Measurements from ENCODE around the gene SLC10A6. TPM values are rescaled to one million over a fixed set of nuclear protein-coding genes. Genes with fewer than 3 reads are reported as not detected.

The SLC10A6 gene
- total and polyA plus RNA-seq, 10 of the 15 experiments (the other 5 are each of a cell fraction or from before 2014, with no cell fraction given): 0.05 TPM; not detected in 9

GRCh38 chr4:86846921-86847320 is 2.3 kb downstream of the SLC10A6 start (continued):
- TF ChIP-seq SREBF2 (IDR thresholded peaks at IDR 0.05; ENCODE audit: low read length) (no peak), E4F1 (IDR thresholded peaks at IDR 0.05; ENCODE audit: borderline replicate concordance, partially characterized antibody) (no peak), SUZ12 (IDR thresholded peaks at IDR 0.05; ENCODE audit: unreplicated experiment) (no peak), RFX5 (IDR thresholded peaks at IDR 0.05; ENCODE audit: low read depth, low read length) (no peak), BCLAF1 (IDR thresholded peaks at IDR 0.05) (no peak), KAT2A (conservative IDR thresholded peaks at IDR 0.05; ENCODE audit: control insufficient read depth, low read depth, low read length) (no peak)

GRCh38 chr4:86845593-86845992 is 3.6 kb downstream of the SLC10A6 start:
- CTCF ChIA-PET: interaction anchor here (1.1 to 1.4 kb wide), 2 partner anchors 48 to 349 kb away, joined by 3 to 4 read pairs; no protein-coding TSS in a partner anchor
- H3K27ac ChIP-seq (ENCODE audit: control insufficient read depth, insufficient read depth): no peak overlapping the region
- no peak overlapping the region for H3K4me2 ChIP-seq (ENCODE audit: control insufficient read depth, insufficient read depth)
- H3K4me3 ChIP-seq: no peak overlapping the region
- TF ChIP-seq CHD2 (IDR thresholded peaks at IDR 0.05; ENCODE audit: borderline replicate concordance, low read depth, low read length) (no peak), NRF1 (conservative IDR thresholded peaks at IDR 0.05; ENCODE audit: low read depth, low read length) (no peak), SKIL (IDR thresholded peaks at IDR 0.05; ENCODE audit: low read depth, poor library complexity, severe bottlenecking) (no peak)
- no peaks in the 10 kb centered on the region for H3K79me2 ChIP-seq (ENCODE audit: control insufficient read depth, insufficient read depth, low read length)
- no TSS peak for BruUV-seq (replicated peaks)
- no peak for DNase-seq (ENCODE audit: low read depth, low spot score)
- 35% methylated on average over 5 of the region's 5 CpGs for WGBS (ENCODE audit: insufficient coverage, insufficient replicate concordance, low lambda C conversion rate, missing lambda C conversion rate)
- no peaks in the 10 kb centered on the region for H3K27me3 ChIP-seq (replicated peaks in 1 of 2; ENCODE audit: control insufficient read depth in 2 of 2, insufficient read depth in 2 of 2, low read length in 1 of 2)
- no peaks in the 10 kb centered on the region for H3K4me1 ChIP-seq (ENCODE audit: control insufficient read depth, insufficient read depth, low read length)
- H3K36me3 ChIP-seq (ENCODE audit: control insufficient read depth in 2 of 2, insufficient read depth in 2 of 2, low read length in 1 of 2): no peaks in the 10 kb centered on the region
- RAD21 ChIA-PET (ENCODE audit: unreplicated experiment): no interaction called here
- POLR2A ChIA-PET: interaction anchor here (0.8 kb wide), 1 partner anchor 21 kb away, joined by 3 read pairs; no protein-coding TSS in a partner anchor
- FAIRE-seq: no peak
- H2AFZ ChIP-seq (ENCODE audit: control insufficient read depth, low read depth, low read length): no peak overlapping the region
- ATAC-seq: no peak
- intact Hi-C loops (cut with micrococcal nuclease; ENCODE audit: unreplicated experiment): no loop called here
- in situ Hi-C loops (cut with MboI): no loop called here
- H4K20me1 ChIP-seq (ENCODE audit: control insufficient read depth, insufficient read depth): no peaks in the 10 kb centered on the region
- H3K9me3 ChIP-seq (replicated peaks; ENCODE audit: control insufficient read depth, insufficient read depth, low read length): no peaks in the 10 kb centered on the region
- no peak overlapping the region for H3K9ac ChIP-seq (ENCODE audit: control insufficient read depth, insufficient read depth, low read length)
- SMC1A ChIA-PET (ENCODE audit: uncharacterized antibody, unreplicated experiment): no interaction called here
